ENCODE results near the gene KSR1. TPM values are rescaled to one million over a fixed set of nuclear protein-coding genes. Genes with fewer than 3 reads are reported as not detected.

Gene KSR1
- total RNA-seq, 6 experiments from 2014 or later, result 5.9 to 12.9 (median 8.7) TPM

- H3K27ac ChIP-seq, result no peak overlapping the region
- H3K27me3 ChIP-seq, result no peaks in the 10 kb centered on the region
- no peaks in the 10 kb centered on the region for H3K4me1 ChIP-seq
- intact Hi-C loops (cut with DNase I), result no loop called here
- no peak for TF ChIP-seq CTCF (IDR thresholded peaks at IDR 0.05)
- TF ChIP-seq POLR2A (IDR thresholded peaks at IDR 0.05), result no peak
- WGBS (ENCODE audit: insufficient coverage, low coverage, low lambda C conversion rate, missing lambda C conversion rate), result no CpG with 5 or more reads among the region's 7 CpGs
- H3K36me3 ChIP-seq, result no peaks in the 10 kb centered on the region
- no peak for ATAC-seq
- no peaks in the 10 kb centered on the region for H3K9me3 ChIP-seq
- H3K4me3 ChIP-seq, result no peak overlapping the region
- DNase-seq, result no peak
Measured at GRCh38 chr17:27572665-27573064, 116.4 kb downstream of the KSR1 start.

GRCh38 chr17:27573548-27573947 lies 117.3 kb downstream of the KSR1 start:
- no peak overlapping the region for H3K27ac ChIP-seq
- DNase-seq, result no peak
- no peaks in the 10 kb centered on the region for H3K36me3 ChIP-seq
- ATAC-seq, result no peak
- H3K9me3 ChIP-seq, result no peaks in the 10 kb centered on the region
- H3K4me1 ChIP-seq, result no peaks in the 10 kb centered on the region
- no peak for TF ChIP-seq POLR2A (IDR thresholded peaks at IDR 0.05)
- TF ChIP-seq CTCF (IDR thresholded peaks at IDR 0.05), result no peak
- 96% methylated on average over 5 of the region's 5 CpGs for WGBS (ENCODE audit: insufficient coverage, low coverage, low lambda C conversion rate, missing lambda C conversion rate)
- H3K27me3 ChIP-seq, result no peaks in the 10 kb centered on the region
- intact Hi-C loops (cut with DNase I), result no loop called here
- H3K4me3 ChIP-seq, result no peak overlapping the region

- Histone ChIP-seq H3K36me3 (no peaks in the 10 kb centered on the region), H3K4me1 (no peaks in the 10 kb centered on the region), H3K9me3 (no peaks in the 10 kb centered on the region), H3K27me3 (no peaks in the 10 kb centered on the region), H3K4me3 (no peak overlapping the region), H3K27ac (no peak overlapping the region)
- no peak for TF ChIP-seq CTCF (IDR thresholded peaks at IDR 0.05)
- TF ChIP-seq POLR2A (IDR thresholded peaks at IDR 0.05), result no peak
- intact Hi-C loops (cut with DNase I), result no loop called here
- ATAC-seq (no peak), DNase-seq (no peak)
- 77% methylated on average over 4 of the region's 4 CpGs for WGBS (ENCODE audit: insufficient coverage, low coverage, low lambda C conversion rate, missing lambda C conversion rate)
Measured at GRCh38 chr17:27573971-27574525, 117.8 kb downstream of the KSR1 start.

- Histone ChIP-seq H3K36me3 (no peaks in the 10 kb centered on the region), H3K4me3 (no peak overlapping the region), H3K9me3 (no peaks in the 10 kb centered on the region), H3K27ac (no peak overlapping the region), H3K4me1 (no peaks in the 10 kb centered on the region), H3K27me3 (no peaks in the 10 kb centered on the region)
- intact Hi-C loops (cut with DNase I), result no loop called here
- WGBS (ENCODE audit: insufficient coverage, low coverage, low lambda C conversion rate, missing lambda C conversion rate), result 73% methylated on average over 3 of the region's 3 CpGs
- DNase-seq, result no peak
- no peak for ATAC-seq
- TF ChIP-seq CTCF (IDR thresholded peaks at IDR 0.05) (no peak), POLR2A (IDR thresholded peaks at IDR 0.05) (no peak)
Measured at GRCh38 chr17:27575096-27575911, 119.1 kb downstream of the KSR1 start.
